Peyer's patch (tissue), 4 donors: Measurements from ENCODE around the gene PATJ.

Source experiments
- POLR2A ChIP-seq, 2 donors: fragments of 450-650 bp; IDR thresholded peaks; one replicate each; pipeline ENCODE4 v1.5.1; 2017; ENCODE audit warnings: antibody characterized with exemption in 2 of 2, mild to moderate bottlenecking in 2 of 2, moderate library complexity in 2 of 2
- TF ChIP-seq, protein P1 (sequence below), 6 experiments: fragments of 450-650 bp in 4 of 6; fragments of 200-600 bp in 2 of 6; sonication (generic) in 1 of 6; IDR thresholded peaks; one replicate each; pipeline ENCODE4 v1.5.1; 2017 to 2019; ENCODE audit warnings: antibody characterized with exemption in 6 of 6, mild to moderate bottlenecking in 3 of 6, moderate library complexity in 1 of 6

DNA sequence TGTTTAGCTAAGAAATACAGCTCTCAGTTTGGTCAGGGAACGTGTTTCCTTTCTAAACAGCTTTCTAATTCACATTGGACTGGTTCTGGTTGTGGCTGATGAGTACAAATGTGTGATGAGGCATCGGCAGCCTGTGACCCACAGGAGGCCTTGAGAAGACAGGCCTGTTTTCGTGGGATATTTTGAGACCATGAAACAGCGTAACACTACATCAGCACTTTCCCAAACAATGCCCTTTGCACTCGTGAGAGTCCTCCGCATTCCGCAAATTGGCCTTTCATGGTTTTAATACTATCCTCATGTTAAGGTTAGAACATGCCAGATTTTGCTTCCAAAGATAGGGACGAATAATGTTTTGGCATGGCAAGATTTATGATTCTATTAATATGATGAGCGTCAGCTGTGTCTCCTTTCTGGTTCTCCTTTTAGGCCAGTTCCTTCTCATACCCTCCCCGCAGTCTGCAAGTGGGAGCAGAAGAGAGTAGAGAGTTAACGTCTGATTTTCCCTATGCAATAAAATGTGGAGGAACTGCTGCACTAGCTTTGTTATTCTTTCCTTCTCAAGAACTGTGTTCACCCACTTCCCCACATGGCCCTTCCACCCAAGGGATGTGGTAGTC is 368.0 kb downstream of the PATJ start:
- TF ChIP-seq, protein P1, sequence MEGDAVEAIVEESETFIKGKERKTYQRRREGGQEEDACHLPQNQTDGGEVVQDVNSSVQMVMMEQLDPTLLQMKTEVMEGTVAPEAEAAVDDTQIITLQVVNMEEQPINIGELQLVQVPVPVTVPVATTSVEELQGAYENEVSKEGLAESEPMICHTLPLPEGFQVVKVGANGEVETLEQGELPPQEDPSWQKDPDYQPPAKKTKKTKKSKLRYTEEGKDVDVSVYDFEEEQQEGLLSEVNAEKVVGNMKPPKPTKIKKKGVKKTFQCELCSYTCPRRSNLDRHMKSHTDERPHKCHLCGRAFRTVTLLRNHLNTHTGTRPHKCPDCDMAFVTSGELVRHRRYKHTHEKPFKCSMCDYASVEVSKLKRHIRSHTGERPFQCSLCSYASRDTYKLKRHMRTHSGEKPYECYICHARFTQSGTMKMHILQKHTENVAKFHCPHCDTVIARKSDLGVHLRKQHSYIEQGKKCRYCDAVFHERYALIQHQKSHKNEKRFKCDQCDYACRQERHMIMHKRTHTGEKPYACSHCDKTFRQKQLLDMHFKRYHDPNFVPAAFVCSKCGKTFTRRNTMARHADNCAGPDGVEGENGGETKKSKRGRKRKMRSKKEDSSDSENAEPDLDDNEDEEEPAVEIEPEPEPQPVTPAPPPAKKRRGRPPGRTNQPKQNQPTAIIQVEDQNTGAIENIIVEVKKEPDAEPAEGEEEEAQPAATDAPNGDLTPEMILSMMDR (IDR thresholded peaks at IDR 0.05) = no peak
- no peak for TF ChIP-seq POLR2A (IDR thresholded peaks at IDR 0.05)
